HL-60 (cell line): ENCODE measurements around the gene ZBTB42.

Experiments
- DNase-seq, 2 experiments: peaks; one replicate each; pipeline ENCODE4 v3.0.0-alpha.2; 2010 to 2020; ENCODE audit warnings: low read depth in 1 of 2, low spot score in 1 of 2
- H3K27ac ChIP-seq: fragments of 250-450 bp; sonication (Bioruptor Pico); replicated peaks from 2 replicates; pipeline ENCODE4 v1.5.1; 2020; ENCODE audit warnings: mild to moderate bottlenecking, moderate library complexity
- H3K27me3 ChIP-seq: fragments of 250-450 bp; sonication (Bioruptor Pico); 2 replicates; pipeline ENCODE4 v1.5.1; 2021; ENCODE audit warnings: mild to moderate bottlenecking, moderate library complexity; ENCODE audit not compliant: insufficient read depth, poor library complexity, severe bottlenecking
- H3K4me3 ChIP-seq: replicated peaks from 2 replicates; pipeline ENCODE4 v1.5.1; 2011; ENCODE audit warnings: mild to moderate bottlenecking, control low read depth, low read length; ENCODE audit not compliant: insufficient read depth
- CTCF ChIP-seq: IDR thresholded peaks from one replicate; pipeline ENCODE4 v1.5.1; 2011; ENCODE audit warnings: low read length, control low read depth, inconsistent platforms; ENCODE audit not compliant: insufficient read depth
- GABPA ChIP-seq: IDR thresholded peaks from 2 replicates; pipeline ENCODE4 v1.6.1; 2012; ENCODE audit warnings: low read depth
- POLR2AphosphoS5 ChIP-seq: IDR thresholded peaks from 2 replicates; pipeline ENCODE4 v1.6.1; 2012; ENCODE audit warnings: low read depth
- REST ChIP-seq: IDR thresholded peaks from 2 replicates; pipeline ENCODE4 v1.6.1; 2012; ENCODE audit warnings: low read depth; ENCODE audit not compliant: insufficient replicate concordance
- SPI1 ChIP-seq: IDR thresholded peaks from 2 replicates; pipeline ENCODE4 v1.6.1; 2012; ENCODE audit warnings: low read depth, mild to moderate bottlenecking, borderline replicate concordance

The ZBTB42 gene

DNA sequence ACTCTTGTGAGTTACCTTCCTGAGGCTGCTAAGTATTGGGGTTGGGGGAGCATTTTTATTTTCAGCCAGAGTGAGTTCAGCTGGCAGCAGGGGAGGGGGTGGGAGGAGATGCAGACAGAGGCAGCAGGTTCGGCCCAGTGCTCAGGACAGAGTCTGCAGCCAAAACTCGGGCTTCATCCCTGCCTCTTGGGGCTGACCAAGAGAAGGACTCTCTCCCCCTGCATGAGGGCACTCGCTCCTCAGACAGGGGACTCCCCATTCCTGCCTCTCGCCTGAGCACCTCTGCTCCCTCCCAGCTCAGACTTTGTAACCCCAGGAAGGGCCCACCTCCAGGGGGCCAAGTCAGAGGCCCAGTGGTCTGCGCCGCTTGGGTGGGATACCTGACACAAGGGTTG is 4.2 kb upstream of the ZBTB42 start:
- H3K4me3 ChIP-seq = no peak overlapping the region
- TF ChIP-seq SPI1 (no peak), CTCF (no peak), POLR2AphosphoS5 (no peak), REST (no peak), GABPA (no peak)
- DNase-seq = no peak
- H3K27me3 ChIP-seq = peaks cover 2% of the 10 kb centered on the region
- no peak overlapping the region for H3K27ac ChIP-seq

- Histone ChIP-seq H3K27me3 (peaks cover 4% of the 10 kb centered on the region), H3K4me3 (no peak overlapping the region), H3K27ac (no peak overlapping the region)
- no peak for DNase-seq
- no peak for TF ChIP-seq GABPA
- TF ChIP-seq CTCF = no peak
- no peak for TF ChIP-seq REST
- TF ChIP-seq SPI1 = no peak
- TF ChIP-seq POLR2AphosphoS5 = no peak
These were observed 3.5 kb upstream of the ZBTB42 start for GRCh38 chr14:104797115-104798044.

DNA sequence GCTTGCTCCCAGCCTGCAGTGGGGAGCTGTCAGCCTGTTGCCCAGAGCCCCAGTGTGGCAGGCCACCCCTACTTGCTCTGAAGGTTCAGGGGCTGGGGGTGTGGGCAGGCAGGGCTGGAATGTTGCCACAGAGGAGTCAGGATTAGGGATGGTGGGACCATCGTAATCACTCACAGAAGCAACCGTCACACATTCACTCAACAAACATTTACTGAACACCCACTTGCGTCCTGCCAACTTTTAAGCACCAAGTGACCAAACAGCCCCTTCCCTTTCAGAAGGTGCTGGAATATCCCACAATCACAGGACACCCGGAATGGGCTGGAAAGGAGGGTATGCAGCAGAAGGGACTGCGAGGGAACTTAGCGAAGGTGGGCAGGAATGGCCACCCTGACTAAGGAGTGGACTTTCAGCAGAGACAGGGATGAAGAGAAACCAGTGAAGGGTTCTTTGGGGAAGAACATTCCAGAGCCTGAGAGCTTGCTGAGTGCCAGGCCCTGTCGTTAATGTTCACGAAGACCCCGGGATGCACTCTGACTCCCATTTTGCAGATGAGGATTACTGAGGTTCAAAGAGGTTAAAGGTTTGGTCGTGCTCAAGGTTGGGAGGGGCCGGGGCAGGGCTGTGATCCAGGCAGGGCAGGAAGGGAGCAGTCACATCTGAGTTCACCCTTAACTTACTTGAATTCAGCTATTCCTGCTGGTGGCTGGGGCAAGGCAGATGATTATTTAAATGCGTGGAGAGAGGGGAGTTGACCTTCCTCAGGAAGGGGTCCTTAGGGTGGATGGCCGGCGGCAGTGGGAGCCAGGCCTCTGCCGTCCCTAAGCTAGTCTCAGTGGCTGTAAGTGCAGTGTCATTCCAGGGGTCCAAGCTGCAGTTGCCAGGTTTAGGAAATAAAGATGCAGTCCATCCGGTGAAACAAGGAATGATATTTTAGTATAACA is 2.3 kb upstream of the ZBTB42 start:
- Histone ChIP-seq H3K4me3 (no peak overlapping the region), H3K27me3 (peaks cover 4% of the 10 kb centered on the region), H3K27ac (no peak overlapping the region)
- no peak for DNase-seq
- no peak for TF ChIP-seq CTCF
- no peak for TF ChIP-seq REST
- TF ChIP-seq POLR2AphosphoS5 = no peak
- no peak for TF ChIP-seq SPI1
- no peak for TF ChIP-seq GABPA
